HFF-Myc (cell line): ENCODE data around the gene CELF5.
"Not testable (repeated sequence)": the region's sequence is repeated elsewhere in the genome, so short reads cannot be mapped to it uniquely, and the experiment has no call there.

Experiments
- DNase-seq: peaks from one replicate; pipeline ENCODE4 v3.0.0-alpha.2; 2011; ENCODE audit warnings: low read depth; ENCODE audit errors: extremely low read depth
- H3K4me3 ChIP-seq: replicated peaks from 2 replicates; pipeline ENCODE4 v1.5.1; 2011; ENCODE audit warnings: low read depth, mild to moderate bottlenecking, control low read depth, low read length
- CTCF ChIP-seq: IDR thresholded peaks from 2 replicates; pipeline ENCODE4 v1.5.1; 2012; ENCODE audit warnings: mild to moderate bottlenecking, low read depth, low read length, control low read depth; ENCODE audit errors: missing control alignments

The CELF5 gene

DNA sequence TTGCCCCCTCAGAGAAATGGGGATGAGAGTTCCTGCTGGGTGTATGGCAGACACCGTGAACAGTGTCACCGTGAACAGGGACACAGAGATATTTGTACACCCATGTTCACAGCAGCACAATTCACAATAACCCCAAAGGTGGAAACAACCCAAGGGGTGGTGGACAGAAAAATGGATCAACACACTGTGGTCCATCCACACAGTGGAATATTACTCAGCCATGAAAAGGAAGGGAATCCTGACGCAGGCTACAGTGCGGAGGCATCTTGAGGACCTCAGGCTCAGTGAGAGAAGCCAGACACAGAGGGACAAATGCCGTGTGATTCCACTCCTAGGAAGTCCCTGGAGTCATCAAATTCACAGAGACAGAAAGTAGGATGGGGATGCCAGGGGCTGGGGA is 7.6 kb upstream of the CELF5 start:
- no peak overlapping the region for H3K4me3 ChIP-seq
- no peak for DNase-seq

DNA sequence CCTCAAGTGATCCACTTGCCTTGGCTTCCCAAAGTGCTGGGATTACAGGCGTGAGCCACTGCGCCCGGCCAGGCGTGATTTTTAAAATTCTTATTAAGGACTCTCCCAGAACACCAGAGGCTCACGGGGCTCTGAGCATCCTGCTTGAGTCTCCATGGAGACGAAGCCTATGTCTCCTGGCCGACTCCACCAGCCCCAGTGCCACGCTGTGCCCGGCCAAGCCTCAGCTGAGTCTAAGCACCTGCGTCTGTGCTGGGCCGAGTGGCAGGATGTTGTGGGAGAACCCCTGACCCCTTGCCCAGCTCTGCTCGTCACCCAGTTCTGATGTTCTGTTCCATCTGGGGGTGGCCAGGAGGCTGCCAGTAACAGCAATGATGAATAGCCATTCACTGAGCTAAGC is 3.9 kb upstream of the CELF5 start:
- H3K4me3 ChIP-seq: no peak overlapping the region
- no peak for TF ChIP-seq CTCF
- DNase-seq: no peak

More for the DNA sequence above, 7.6 kb upstream of the CELF5 start:
- no peak for TF ChIP-seq CTCF

DNA sequence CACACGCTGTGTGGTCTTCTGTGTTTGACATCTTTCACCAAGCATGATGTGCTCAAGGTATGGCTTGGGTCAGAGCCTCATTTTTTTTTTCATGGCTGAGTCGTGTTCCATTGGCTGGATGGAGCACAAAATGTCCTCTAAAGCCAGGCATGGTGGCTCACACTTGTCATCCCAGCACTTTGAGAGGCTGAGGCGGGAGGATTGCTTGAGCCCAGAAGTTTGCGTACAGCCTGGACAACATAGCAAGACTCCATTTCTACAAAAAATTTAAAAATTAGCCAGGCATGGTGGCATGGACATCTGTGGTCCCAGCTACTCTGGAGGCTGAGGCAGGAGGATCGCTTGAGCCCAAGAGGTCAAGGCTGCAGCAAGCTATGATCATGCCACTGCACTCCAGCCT is 2.9 kb upstream of the CELF5 start:
- H3K4me3 ChIP-seq, DNase-seq: not testable (repeated sequence)

DNA sequence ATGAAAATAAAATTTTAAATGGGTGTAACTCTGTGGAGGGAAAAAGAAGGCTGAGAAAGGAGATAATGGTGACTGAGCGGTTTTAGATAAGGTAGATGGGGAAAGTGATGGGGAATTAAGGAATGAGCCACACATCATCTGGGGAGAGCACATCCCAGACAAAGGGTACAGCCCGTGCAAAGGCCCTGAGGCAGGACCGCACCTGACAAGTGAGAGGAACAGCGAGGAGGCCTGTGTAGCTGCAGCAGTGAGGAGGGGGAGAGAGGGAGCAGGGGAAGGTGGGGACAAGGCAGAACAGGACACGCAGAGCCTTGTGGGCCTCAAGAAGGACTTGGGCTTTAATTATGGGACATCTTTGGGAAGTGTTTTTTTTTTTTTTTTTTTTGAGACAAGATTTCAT is 1.8 kb upstream of the CELF5 start:
- no peak for DNase-seq
- H3K4me3 ChIP-seq: no peak overlapping the region
- TF ChIP-seq CTCF: no peak

DNA sequence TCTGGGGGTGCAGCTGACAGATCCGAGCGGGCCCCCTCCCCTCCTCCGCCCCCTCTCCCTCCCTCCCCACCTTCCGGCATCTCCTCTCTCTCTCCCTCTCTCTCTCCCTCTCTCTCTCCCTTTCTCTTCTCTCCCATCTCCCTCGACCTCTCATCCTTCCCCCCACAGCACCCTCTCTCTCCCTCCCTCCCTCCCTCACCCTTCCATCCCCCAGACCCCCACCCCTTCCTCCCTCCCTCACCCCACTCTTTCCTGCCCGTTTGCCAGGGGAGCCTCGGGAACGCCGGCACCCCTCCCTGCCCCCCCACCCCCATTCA is 666 bp downstream of the CELF5 start:
- no peak overlapping the region for H3K4me3 ChIP-seq
- no peak for TF ChIP-seq CTCF
- no peak for DNase-seq

- H3K4me3 ChIP-seq: no peak overlapping the region
- DNase-seq: no peak
- TF ChIP-seq CTCF: no peak
Observed at GRCh38 chr19:3225677-3226093, 1.2 kb downstream of the CELF5 start.

GRCh38 chr19:3227054-3227626 is 2.7 kb downstream of the CELF5 start:
- no peak overlapping the region for H3K4me3 ChIP-seq
- no peak for TF ChIP-seq CTCF
- DNase-seq: no peak
